Central memory CD8-positive, alpha-beta T cell (primary cell): ENCODE data around the gene GCH1.
"Not testable (repeated sequence)": the region's sequence is repeated elsewhere in the genome, so short reads cannot be mapped to it uniquely, and the experiment has no call there.

Source experiments
- ATAC-seq: fragments of 150-1000 bp; cut with Tn5 transposase; replicated peaks from 2 replicates; pipeline ENCODE4 v1.10.0; 2022; ENCODE audit warnings: mild to moderate bottlenecking, moderate FRiP score, moderate number of reproducible peaks; ENCODE audit not compliant: poor library complexity, severe bottlenecking; ENCODE audit errors: extremely low read depth
- DNase-seq, 2 donors: peaks; one replicate each; pipeline ENCODE4 v3.0.0; 2021; ENCODE audit warnings: low spot score in 2 of 2
- H3K27ac Mint-ChIP-seq: one replicate; pipeline ENCODE4 v1.8.0; 2022; ENCODE audit warnings: low read depth, mild to moderate bottlenecking, moderate library complexity, mixed read lengths
- H3K27me3 Mint-ChIP-seq: one replicate; pipeline ENCODE4 v1.8.0; 2022; ENCODE audit warnings: mixed read lengths
- H3K36me3 Mint-ChIP-seq: one replicate; pipeline ENCODE4 v1.8.0; 2022; ENCODE audit warnings: mild to moderate bottlenecking, moderate library complexity, mixed read lengths; ENCODE audit not compliant: insufficient read depth
- H3K4me1 Mint-ChIP-seq: one replicate; pipeline ENCODE4 v1.8.0; 2022; ENCODE audit warnings: mixed read lengths
- H3K4me3 Mint-ChIP-seq: one replicate; pipeline ENCODE4 v1.8.0; 2022; ENCODE audit warnings: mild to moderate bottlenecking, moderate library complexity, mixed read lengths
- H3K9me3 Mint-ChIP-seq: one replicate; pipeline ENCODE4 v1.8.0; 2022; ENCODE audit warnings: mixed read lengths

The GCH1 gene

GRCh38 chr14:54881235-54881760, 21.3 kb downstream of the GCH1 start:
- Mint-ChIP-seq H3K36me3 (peaks cover 14% of the 10 kb centered on the region), H3K27me3 (no peaks in the 10 kb centered on the region), H3K4me3 (peak overlapping the region; percentile 84), H3K27ac (peak overlapping the region; percentile 89), H3K9me3 (no peaks in the 10 kb centered on the region), H3K4me1 (peaks cover 48% of the 10 kb centered on the region)
- DNase-seq: no peak
- ATAC-seq: peak; percentile 66

- no peaks in the 10 kb centered on the region for H3K9me3 Mint-ChIP-seq
- peaks cover 47% of the 10 kb centered on the region for H3K4me1 Mint-ChIP-seq
- ATAC-seq (no peak), DNase-seq (no peak)
- H3K27me3 Mint-ChIP-seq: no peaks in the 10 kb centered on the region
- H3K27ac Mint-ChIP-seq: no peak overlapping the region
- H3K36me3 Mint-ChIP-seq: peaks cover 11% of the 10 kb centered on the region
- no peak overlapping the region for H3K4me3 Mint-ChIP-seq
Observed at GRCh38 chr14:54877703-54878021, 25.0 kb downstream of the GCH1 start.

GRCh38 chr14:54877015-54877702, 25.5 kb downstream of the GCH1 start:
- no peak for DNase-seq
- Mint-ChIP-seq H3K27me3 (no peaks in the 10 kb centered on the region), H3K4me3 (no peak overlapping the region), H3K36me3 (peaks cover 11% of the 10 kb centered on the region), H3K4me1 (peaks cover 47% of the 10 kb centered on the region), H3K9me3 (no peaks in the 10 kb centered on the region), H3K27ac (no peak overlapping the region)
- no peak for ATAC-seq

GRCh38 chr14:54875648-54876047, 27.0 kb downstream of the GCH1 start:
- H3K4me1 Mint-ChIP-seq: peaks cover 46% of the 10 kb centered on the region

GRCh38 chr14:54870154-54871090, 32.2 kb downstream of the GCH1 start:
- H3K4me1 Mint-ChIP-seq: peaks cover 53% of the 10 kb centered on the region
- not testable (repeated sequence) for H3K9me3 Mint-ChIP-seq, H3K27me3 Mint-ChIP-seq, H3K36me3 Mint-ChIP-seq, ATAC-seq, DNase-seq, H3K27ac Mint-ChIP-seq
- H3K4me3 Mint-ChIP-seq: peak overlapping the region; percentile 49

More at GRCh38 chr14:54875648-54876047, 27.0 kb downstream of the GCH1 start:
- not testable (repeated sequence) for DNase-seq, H3K36me3 Mint-ChIP-seq, H3K4me3 Mint-ChIP-seq, ATAC-seq, H3K27me3 Mint-ChIP-seq, H3K27ac Mint-ChIP-seq, H3K9me3 Mint-ChIP-seq

- Mint-ChIP-seq H3K9me3 (no peaks in the 10 kb centered on the region), H3K4me3 (no peak overlapping the region), H3K27me3 (no peaks in the 10 kb centered on the region), H3K27ac (peak overlapping the region; percentile 48), H3K36me3 (peaks cover 8% of the 10 kb centered on the region), H3K4me1 (peaks cover 31% of the 10 kb centered on the region)
- DNase-seq (no peak), ATAC-seq (no peak)
Observed at GRCh38 chr14:54867011-54867410, 35.6 kb downstream of the GCH1 start.

- no peak for DNase-seq
- Mint-ChIP-seq H3K27ac (peak overlapping the region; percentile 48), H3K36me3 (peaks cover 11% of the 10 kb centered on the region), H3K27me3 (no peaks in the 10 kb centered on the region), H3K4me3 (no peak overlapping the region), H3K9me3 (no peaks in the 10 kb centered on the region), H3K4me1 (peaks cover 29% of the 10 kb centered on the region)
- ATAC-seq: no peak
Observed at GRCh38 chr14:54866588-54866987, 36.0 kb downstream of the GCH1 start.

GRCh38 chr14:54864526-54864925, 38.1 kb downstream of the GCH1 start:
- Mint-ChIP-seq H3K27me3 (no peaks in the 10 kb centered on the region), H3K4me3 (no peak overlapping the region), H3K4me1 (peaks cover 11% of the 10 kb centered on the region), H3K36me3 (peaks cover 15% of the 10 kb centered on the region), H3K9me3 (no peaks in the 10 kb centered on the region), H3K27ac (peak overlapping the region; percentile 76)
- ATAC-seq: no peak
- no peak for DNase-seq

GRCh38 chr14:54857830-54858269, 44.8 kb downstream of the GCH1 start:
- H3K27ac Mint-ChIP-seq: no peak overlapping the region
- no peaks in the 10 kb centered on the region for H3K27me3 Mint-ChIP-seq
- DNase-seq (no peak), ATAC-seq (no peak)
- peaks cover 16% of the 10 kb centered on the region for H3K4me1 Mint-ChIP-seq
- no peak overlapping the region for H3K4me3 Mint-ChIP-seq
- no peaks in the 10 kb centered on the region for H3K9me3 Mint-ChIP-seq
- H3K36me3 Mint-ChIP-seq: peaks cover 24% of the 10 kb centered on the region

GRCh38 chr14:54856152-54856551, 46.5 kb downstream of the GCH1 start:
- Mint-ChIP-seq H3K9me3 (no peaks in the 10 kb centered on the region), H3K36me3 (peaks cover 17% of the 10 kb centered on the region), H3K4me3 (no peak overlapping the region), H3K27ac (no peak overlapping the region), H3K27me3 (no peaks in the 10 kb centered on the region), H3K4me1 (peaks cover 16% of the 10 kb centered on the region)
- no peak for DNase-seq
- no peak for ATAC-seq

GRCh38 chr14:54854181-54854580, 48.4 kb downstream of the GCH1 start:
- Mint-ChIP-seq H3K36me3 (peaks cover 15% of the 10 kb centered on the region), H3K27me3 (no peaks in the 10 kb centered on the region), H3K27ac (peak overlapping the region; percentile 83), H3K9me3 (no peaks in the 10 kb centered on the region), H3K4me1 (peaks cover 21% of the 10 kb centered on the region), H3K4me3 (no peak overlapping the region)
- ATAC-seq: no peak
- DNase-seq: no peak

- no peak for DNase-seq
- H3K4me1 Mint-ChIP-seq: peaks cover 23% of the 10 kb centered on the region
- no peak for ATAC-seq
- no peak overlapping the region for H3K4me3 Mint-ChIP-seq
- no peak overlapping the region for H3K27ac Mint-ChIP-seq
- no peaks in the 10 kb centered on the region for H3K27me3 Mint-ChIP-seq
- H3K36me3 Mint-ChIP-seq: peaks cover 12% of the 10 kb centered on the region
- H3K9me3 Mint-ChIP-seq: no peaks in the 10 kb centered on the region
Observed at GRCh38 chr14:54853339-54853738, 49.3 kb downstream of the GCH1 start.
